NCI-H1092 (cell line): ENCODE data around the gene NTHL1.

ENCODE experiments used
- DNase-seq: peaks from one replicate; lab custom pipeline; 2025; lab: John Stamatoyannopoulos, UW

Gene NTHL1

GRCh38 chr16:1991948-1992703 lies 55.5 kb downstream of the NTHL1 start:
- DNase-seq, result no peak

DNA sequence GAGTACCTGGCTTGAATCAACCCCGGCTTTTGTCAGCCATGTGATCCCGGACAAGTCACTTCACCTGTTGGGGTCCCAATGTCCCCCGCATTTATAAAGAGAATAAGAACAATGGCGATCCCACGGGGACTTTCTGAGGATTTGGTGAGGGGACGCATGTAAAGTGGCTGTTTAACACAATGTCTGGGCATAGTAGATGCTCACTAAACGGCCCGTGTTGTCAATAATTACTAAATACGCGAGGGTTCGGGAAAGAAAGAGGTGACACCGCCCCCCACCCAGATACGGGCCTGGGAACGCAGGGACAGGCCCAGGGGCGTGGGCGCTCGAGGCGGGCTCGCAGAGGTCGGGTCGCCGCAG lies 56.1 kb downstream of the NTHL1 start:
- DNase-seq, result no peak

- no peak for DNase-seq
Observed at GRCh38 chr16:1991135-1991551, 56.5 kb downstream of the NTHL1 start.

GRCh38 chr16:1990351-1991134 lies 57.1 kb downstream of the NTHL1 start:
- DNase-seq, result no peak

DNA sequence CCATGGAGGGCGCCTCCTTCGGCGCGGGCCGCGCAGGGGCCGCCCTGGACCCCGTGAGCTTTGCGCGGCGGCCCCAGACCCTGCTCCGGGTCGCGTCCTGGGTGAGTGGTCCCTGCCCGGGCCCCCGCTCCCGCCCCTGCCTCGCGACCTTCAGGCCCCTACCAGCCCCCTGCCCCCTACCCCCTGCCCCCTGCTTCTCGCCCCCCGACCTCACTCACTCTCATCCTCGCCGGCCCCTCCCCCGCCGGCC lies 57.6 kb downstream of the NTHL1 start:
- DNase-seq, result no peak
